ENCODE results near the gene ARHGEF17.

The ARHGEF17 gene

DNA sequence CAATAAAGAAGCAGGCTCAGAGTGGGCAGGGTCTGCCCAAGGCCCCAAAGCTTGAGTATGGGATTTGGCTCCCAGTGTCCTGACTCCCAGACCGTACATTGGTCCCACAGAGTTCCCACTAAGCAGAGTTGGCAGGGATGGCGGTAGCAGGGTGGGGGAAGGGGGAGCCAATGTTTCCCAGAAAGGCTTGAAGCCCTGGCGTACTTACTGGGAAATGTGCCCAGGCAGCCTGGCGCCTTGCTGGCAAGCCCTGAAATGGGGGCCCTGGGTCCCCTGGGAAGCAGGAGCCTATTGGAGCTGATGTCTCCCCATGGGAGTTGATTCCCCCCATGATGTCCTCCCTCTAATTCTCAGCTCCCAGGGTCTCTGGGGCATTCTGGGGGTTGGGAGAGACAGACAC, 9.3 kb downstream of the ARHGEF17 start:
- no peaks in the 10 kb centered on the region for H3K36me3 ChIP-seq (replicated peaks; ENCODE audit: insufficient read depth, low read length)
- H3F3A ChIP-seq (ENCODE audit: insufficient read depth, low read length): no peaks in the 10 kb centered on the region
- no peaks in the 10 kb centered on the region for H3K9me3 ChIP-seq (replicated peaks; ENCODE audit: insufficient read depth, low read length)
- no peak overlapping the region for H3K9ac ChIP-seq (ENCODE audit: low read length)
- H3K4me3 ChIP-seq (ENCODE audit: low read length): no peak overlapping the region
- H3K4me2 ChIP-seq (ENCODE audit: low read depth, low read length): no peak overlapping the region
- H3K79me2 ChIP-seq (ENCODE audit: low read length): no peaks in the 10 kb centered on the region
- H3K4me1 ChIP-seq (ENCODE audit: low read length): peaks cover 5% of the 10 kb centered on the region; the same call in 1 of the 2 replicates
- H3K27me3 ChIP-seq (replicated peaks; ENCODE audit: insufficient read depth, low read length): no peaks in the 10 kb centered on the region
- TF ChIP-seq EZH2phosphoT487 (IDR thresholded peaks at IDR 0.05; ENCODE audit: low read length) (no peak), EZH2 (optimal IDR thresholded peaks at IDR 0.05; ENCODE audit: low read depth, low read length) (no peak)
- TF ChIP-seq, protein P1, sequence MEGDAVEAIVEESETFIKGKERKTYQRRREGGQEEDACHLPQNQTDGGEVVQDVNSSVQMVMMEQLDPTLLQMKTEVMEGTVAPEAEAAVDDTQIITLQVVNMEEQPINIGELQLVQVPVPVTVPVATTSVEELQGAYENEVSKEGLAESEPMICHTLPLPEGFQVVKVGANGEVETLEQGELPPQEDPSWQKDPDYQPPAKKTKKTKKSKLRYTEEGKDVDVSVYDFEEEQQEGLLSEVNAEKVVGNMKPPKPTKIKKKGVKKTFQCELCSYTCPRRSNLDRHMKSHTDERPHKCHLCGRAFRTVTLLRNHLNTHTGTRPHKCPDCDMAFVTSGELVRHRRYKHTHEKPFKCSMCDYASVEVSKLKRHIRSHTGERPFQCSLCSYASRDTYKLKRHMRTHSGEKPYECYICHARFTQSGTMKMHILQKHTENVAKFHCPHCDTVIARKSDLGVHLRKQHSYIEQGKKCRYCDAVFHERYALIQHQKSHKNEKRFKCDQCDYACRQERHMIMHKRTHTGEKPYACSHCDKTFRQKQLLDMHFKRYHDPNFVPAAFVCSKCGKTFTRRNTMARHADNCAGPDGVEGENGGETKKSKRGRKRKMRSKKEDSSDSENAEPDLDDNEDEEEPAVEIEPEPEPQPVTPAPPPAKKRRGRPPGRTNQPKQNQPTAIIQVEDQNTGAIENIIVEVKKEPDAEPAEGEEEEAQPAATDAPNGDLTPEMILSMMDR (IDR thresholded peaks at IDR 0.05; ENCODE audit: low read length): no peak
- H2AFZ ChIP-seq (ENCODE audit: low read length): no peak overlapping the region
- no peaks in the 10 kb centered on the region for H3K9me2 ChIP-seq (replicated peaks; ENCODE audit: insufficient read depth, low read length)
- DNase-seq: no peak
- no peak overlapping the region for H3K27ac ChIP-seq (ENCODE audit: low read length)
- no peaks in the 10 kb centered on the region for H4K20me1 ChIP-seq (ENCODE audit: insufficient read depth, low read length)

DNA sequence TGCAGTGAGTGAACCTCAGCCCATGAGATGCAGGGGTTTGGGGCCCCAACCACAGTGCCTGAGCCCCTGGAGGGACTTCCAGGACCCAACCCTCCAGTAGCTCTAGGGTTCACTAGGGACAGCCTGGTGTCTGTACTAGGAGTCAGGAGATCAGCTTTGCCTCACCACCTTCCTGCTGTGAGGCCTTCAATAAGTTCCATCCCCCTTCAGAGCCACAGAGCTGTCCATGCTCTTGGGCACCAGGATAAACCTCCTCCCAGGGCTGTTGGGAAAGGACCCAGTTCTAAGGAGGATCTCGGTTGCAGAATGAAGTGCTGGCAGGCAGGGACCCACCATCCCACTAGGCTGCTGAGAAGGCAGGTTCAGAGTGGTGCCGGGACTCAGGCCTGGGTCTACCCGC, 9.7 kb downstream of the ARHGEF17 start:
- H3K9me3 ChIP-seq (replicated peaks; ENCODE audit: insufficient read depth, low read length): no peaks in the 10 kb centered on the region
- H2AFZ ChIP-seq (ENCODE audit: low read length): no peak overlapping the region
- no peaks in the 10 kb centered on the region for H3F3A ChIP-seq (ENCODE audit: insufficient read depth, low read length)
- H3K4me1 ChIP-seq (ENCODE audit: low read length): peaks cover 5% of the 10 kb centered on the region; the same call in 1 of the 2 replicates
- H3K36me3 ChIP-seq (replicated peaks; ENCODE audit: insufficient read depth, low read length): no peaks in the 10 kb centered on the region
- H3K4me3 ChIP-seq (ENCODE audit: low read length): no peak overlapping the region
- H4K20me1 ChIP-seq (ENCODE audit: insufficient read depth, low read length): no peaks in the 10 kb centered on the region
- H3K79me2 ChIP-seq (ENCODE audit: low read length): no peaks in the 10 kb centered on the region
- no peak for TF ChIP-seq EZH2 (optimal IDR thresholded peaks at IDR 0.05; ENCODE audit: low read depth, low read length)
- TF ChIP-seq, protein P1 (IDR thresholded peaks at IDR 0.05; ENCODE audit: low read length): no peak
- TF ChIP-seq EZH2phosphoT487 (IDR thresholded peaks at IDR 0.05; ENCODE audit: low read length): no peak
- H3K9me2 ChIP-seq (replicated peaks; ENCODE audit: insufficient read depth, low read length): no peaks in the 10 kb centered on the region
- no peak overlapping the region for H3K9ac ChIP-seq (ENCODE audit: low read length)
- no peaks in the 10 kb centered on the region for H3K27me3 ChIP-seq (replicated peaks; ENCODE audit: insufficient read depth, low read length)
- H3K4me2 ChIP-seq (ENCODE audit: low read depth, low read length): no peak overlapping the region
- H3K27ac ChIP-seq (ENCODE audit: low read length): no peak overlapping the region
- DNase-seq: no peak

DNA sequence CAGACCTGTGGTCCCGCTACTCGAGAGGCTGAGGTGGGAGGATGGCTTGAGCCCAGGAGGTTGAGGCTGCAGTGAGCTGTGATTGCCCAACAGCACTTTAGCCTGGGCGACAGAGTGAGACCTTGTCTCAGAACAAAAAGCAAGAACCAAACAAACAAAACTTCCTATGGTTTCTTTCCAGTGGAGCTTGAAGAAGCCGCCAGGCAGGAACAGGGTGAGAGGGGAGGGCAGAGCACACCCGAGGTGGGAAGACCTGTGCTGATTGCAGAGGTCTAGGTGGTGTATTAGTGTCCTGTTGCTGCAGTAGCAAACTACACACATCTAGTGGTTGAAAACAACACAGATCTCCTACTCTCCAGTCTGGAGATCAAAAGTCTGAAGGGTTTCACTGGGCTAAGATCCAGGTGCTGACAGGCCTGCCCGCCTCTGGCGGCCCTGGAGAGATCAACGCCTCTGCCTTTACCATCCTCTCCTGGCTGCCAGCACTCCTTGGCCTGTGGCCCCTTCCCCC, 10.5 kb downstream of the ARHGEF17 start:
- Histone ChIP-seq H2AFZ (ENCODE audit: low read length) (no peak overlapping the region), H3K9me3 (replicated peaks; ENCODE audit: insufficient read depth, low read length) (no peaks in the 10 kb centered on the region), H3K9ac (ENCODE audit: low read length) (no peak overlapping the region), H3K79me2 (ENCODE audit: low read length) (no peaks in the 10 kb centered on the region), H3F3A (ENCODE audit: insufficient read depth, low read length) (no peaks in the 10 kb centered on the region), H3K36me3 (replicated peaks; ENCODE audit: insufficient read depth, low read length) (no peaks in the 10 kb centered on the region), H3K4me3 (ENCODE audit: low read length) (no peak overlapping the region), H3K9me2 (replicated peaks; ENCODE audit: insufficient read depth, low read length) (no peaks in the 10 kb centered on the region), H4K20me1 (ENCODE audit: insufficient read depth, low read length) (no peaks in the 10 kb centered on the region), H3K4me1 (ENCODE audit: low read length) (peaks cover 4% of the 10 kb centered on the region; the same call in 1 of the 2 replicates), H3K27ac (ENCODE audit: low read length) (no peak overlapping the region), H3K4me2 (ENCODE audit: low read depth, low read length) (no peak overlapping the region), H3K27me3 (replicated peaks; ENCODE audit: insufficient read depth, low read length) (no peaks in the 10 kb centered on the region)
- DNase-seq: no peak
- no peak for TF ChIP-seq EZH2 (optimal IDR thresholded peaks at IDR 0.05; ENCODE audit: low read depth, low read length)
- no peak for TF ChIP-seq EZH2phosphoT487 (IDR thresholded peaks at IDR 0.05; ENCODE audit: low read length)
- TF ChIP-seq, protein P1 (IDR thresholded peaks at IDR 0.05; ENCODE audit: low read length): no peak

Data from MM.1S (cell line).